Activated gamma-delta T cell treated with anti-CD3 and anti-CD28 coated beads, Interleukin-2, amount 50 U/mL, for 16 hours (primary cell): Measurements from ENCODE around the gene KLF3.
"Not testable (repeated sequence)": the region's sequence is repeated elsewhere in the genome, so short reads cannot be mapped to it uniquely, and the experiment has no call there.

Experiments used
- DNase-seq: peaks from one replicate; pipeline ENCODE4 v3.0.0-alpha.2; 2020; ENCODE audit warnings: low read depth

The KLF3 gene

GRCh38 chr4:38663801-38664705, at the start of gene KLF3:
Gene KLF3 (plus strand): TSS chr4:38664199. CDS start chr4:38680626, 16,427 bp downstream.
- DNase-seq = peak; percentile 79

- DNase-seq = no peak
These were observed 49.8 kb upstream of the KLF3 start for GRCh38 chr4:38614231-38614630.

DNA sequence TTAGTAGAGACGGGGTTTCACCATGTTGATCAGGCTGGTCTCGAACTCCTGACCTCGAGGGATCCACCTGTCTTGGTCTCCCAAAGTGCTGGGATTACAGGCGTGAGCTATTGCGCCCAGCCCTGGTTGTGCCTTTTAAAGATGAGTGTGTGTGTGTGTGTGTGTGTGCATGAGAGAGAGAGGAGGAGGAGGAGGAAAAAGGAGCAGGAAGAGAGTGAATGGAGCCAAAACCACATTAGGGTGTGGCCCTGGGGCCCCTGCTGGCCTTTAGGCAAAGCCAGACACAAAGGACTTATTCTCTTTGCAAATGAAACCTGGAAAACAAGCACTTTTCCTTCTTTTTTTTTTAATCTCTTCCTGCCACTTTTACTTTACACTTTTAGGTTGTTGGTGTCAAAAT, 48.2 kb upstream of the KLF3 start:
- DNase-seq = no peak

- DNase-seq = no peak
These were observed 45.5 kb upstream of the KLF3 start for GRCh38 chr4:38618505-38618904.

- DNase-seq = no peak
These were observed 44.7 kb upstream of the KLF3 start for GRCh38 chr4:38619316-38619715.

- no peak for DNase-seq
These were observed 43.9 kb upstream of the KLF3 start for GRCh38 chr4:38620065-38620464.

DNA sequence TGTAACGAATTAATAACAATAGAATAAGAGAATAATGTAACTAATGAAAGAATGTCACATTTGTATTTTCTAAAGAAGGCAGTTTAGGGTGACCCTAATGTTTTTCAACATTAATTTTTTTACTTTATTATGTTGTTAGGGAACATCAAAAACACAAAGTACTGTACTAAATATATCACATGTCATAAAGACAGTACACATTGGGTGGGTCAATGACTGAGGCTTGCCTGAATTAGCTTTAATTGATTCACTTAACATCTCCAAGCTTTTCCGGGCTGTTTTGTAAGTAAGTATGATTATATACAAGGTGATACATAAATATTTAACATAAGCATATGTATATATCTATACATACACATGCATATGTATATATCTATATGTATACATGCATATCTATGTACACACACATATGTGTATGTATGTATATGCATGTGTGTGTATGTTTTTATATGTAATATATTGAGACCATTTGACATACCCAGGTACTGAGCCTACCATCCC, 43.4 kb upstream of the KLF3 start:
- no peak for DNase-seq

- no peak for DNase-seq
These were observed 42.8 kb upstream of the KLF3 start for GRCh38 chr4:38621028-38621684.

- no peak for DNase-seq
These were observed 42.2 kb upstream of the KLF3 start for GRCh38 chr4:38621831-38622230.

DNA sequence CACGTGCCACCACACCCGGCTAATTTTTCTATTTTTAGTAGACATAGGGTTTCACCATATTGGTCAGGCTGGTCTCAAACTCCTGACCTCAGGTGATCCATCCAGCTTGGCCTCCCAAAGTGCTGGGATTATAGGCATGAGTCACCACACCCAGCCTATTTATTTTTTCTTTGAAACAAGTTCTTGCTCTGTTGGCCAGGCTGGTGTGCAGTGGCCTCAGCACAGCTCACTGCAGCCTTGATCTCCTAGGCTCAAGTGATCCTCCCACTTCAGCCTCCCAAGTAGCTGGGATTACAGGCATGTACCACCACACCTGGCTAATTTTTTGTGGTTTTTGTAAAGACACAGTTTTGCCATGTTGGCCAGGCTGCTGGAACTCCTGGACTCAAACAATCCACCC, 41.7 kb upstream of the KLF3 start:
- not testable (repeated sequence) for DNase-seq

DNA sequence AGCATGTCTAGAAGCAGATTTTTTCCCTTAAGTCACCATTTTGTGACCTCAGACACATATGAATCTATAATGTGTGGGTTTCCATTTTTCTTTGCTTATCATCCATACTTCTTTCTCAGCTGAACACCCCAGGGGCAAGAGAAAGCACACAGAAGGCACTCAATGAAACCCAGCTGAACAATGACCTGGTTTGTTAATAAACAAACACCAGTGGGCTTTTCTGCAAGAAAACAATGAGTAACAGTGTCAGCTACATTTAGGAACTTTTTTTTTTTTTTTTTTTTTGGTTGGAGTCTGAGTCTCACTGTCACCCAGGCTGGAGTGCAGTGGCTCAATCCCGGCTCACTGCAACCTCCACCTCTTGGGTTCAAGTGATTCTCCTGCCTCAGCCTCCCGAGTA, 40.7 kb upstream of the KLF3 start:
- DNase-seq = no peak

DNA sequence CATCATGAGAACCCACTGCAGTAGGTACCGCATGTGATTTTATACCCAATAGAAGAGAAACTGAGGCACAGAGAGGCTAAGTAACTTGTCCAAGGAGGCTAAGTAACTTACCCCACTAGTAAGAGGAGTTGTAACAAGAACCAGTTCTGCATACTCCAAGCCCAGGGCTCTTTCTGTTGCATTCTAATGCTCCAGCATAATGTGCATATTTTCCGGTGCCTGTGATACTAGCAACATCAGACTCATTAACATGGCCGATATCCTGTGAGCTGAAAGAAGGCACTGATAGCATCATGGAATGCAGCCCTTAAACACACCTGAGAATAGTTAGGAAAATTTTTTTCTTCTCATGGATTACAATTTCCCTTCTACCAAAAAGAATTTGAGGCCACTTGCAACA, 39.7 kb upstream of the KLF3 start:
- DNase-seq = no peak

DNA sequence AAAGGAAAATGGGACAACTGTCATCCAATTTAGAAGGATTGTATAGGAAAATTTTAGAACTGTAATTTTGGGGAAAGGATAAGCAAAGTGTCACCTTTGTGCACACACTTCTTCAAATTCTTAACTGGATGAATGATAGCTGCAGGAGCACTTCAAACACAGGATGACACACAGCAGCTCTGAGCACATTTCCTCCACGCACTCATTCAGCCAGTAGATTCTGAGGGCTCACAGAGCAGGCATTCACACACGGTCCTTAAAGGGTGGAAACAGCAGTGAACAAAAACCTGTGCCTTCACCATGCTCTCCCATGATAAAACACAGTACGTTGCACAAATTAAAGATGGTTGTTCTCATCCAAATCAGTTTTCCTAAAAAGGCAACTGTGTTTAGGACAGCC, 38.5 kb upstream of the KLF3 start:
- DNase-seq = no peak

DNA sequence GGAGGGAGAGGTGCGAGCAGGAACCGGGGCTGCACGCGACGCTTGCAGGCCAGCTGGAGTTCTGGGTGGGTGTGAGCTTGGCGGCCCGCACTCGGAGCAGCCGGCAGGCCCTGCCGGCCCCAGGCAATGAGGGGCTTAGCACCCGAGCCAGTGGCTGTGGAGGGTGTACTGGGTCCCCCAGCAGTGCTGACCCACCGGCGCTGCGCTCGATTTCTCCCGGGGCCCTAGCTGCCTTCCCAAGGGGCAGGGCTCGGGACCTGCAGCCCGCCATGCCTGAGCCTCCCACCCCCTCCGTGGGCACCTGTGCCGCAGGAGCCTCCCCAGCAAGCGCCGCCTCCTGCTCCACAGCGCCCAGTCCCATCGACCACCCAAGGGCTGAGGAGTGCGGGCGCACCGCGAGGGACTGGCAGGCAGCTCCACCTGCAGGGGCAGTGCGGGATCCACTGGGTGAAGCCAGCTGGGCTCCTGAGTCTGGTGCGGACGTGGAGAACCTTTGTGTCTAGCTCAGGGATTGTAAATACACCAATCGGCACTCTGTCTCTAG, 37.0 kb upstream of the KLF3 start:
- not testable (repeated sequence) for DNase-seq

- no peak for DNase-seq
These were observed 33.5 kb upstream of the KLF3 start for GRCh38 chr4:38630519-38630918.

DNA sequence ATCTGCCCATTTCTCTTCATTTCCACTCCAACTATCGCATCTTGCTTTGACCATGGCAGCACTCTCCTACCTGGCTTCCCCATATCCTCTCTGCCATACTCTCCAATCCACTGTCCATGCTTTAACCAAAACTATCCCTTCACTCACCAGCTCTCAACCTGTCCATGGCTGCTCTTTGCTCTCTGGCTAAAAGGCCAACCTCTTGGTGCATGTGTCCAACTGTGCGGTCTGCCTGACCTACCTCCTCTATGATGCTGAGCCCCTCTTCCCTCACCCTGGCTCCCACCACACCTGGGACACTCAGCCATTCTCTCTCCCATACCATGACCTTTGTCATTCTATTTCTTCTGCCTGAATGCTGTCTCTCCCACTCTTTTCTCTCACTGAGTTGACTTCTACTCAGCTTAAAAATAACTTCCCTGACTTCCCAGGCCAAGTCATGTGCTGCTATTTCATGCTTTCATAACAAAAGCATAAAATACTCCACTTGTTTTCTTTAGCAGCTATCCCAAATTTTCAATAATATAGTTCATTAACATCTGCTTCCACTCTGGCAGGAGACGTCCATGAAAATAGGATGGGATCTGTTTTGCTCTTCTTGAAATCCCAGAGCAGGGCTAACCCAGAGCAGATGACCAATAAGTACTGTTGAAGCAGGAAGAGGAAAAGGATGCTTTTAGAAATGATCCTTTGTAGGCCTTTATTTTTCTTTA, 29.8 kb upstream of the KLF3 start:
- no peak for DNase-seq

- DNase-seq = no peak
These were observed 24.8 kb upstream of the KLF3 start for GRCh38 chr4:38639242-38639641.

- DNase-seq = no peak
These were observed 22.2 kb upstream of the KLF3 start for GRCh38 chr4:38641811-38642210.

- no peak for DNase-seq
These were observed 19.8 kb upstream of the KLF3 start for GRCh38 chr4:38644201-38644600.

DNA sequence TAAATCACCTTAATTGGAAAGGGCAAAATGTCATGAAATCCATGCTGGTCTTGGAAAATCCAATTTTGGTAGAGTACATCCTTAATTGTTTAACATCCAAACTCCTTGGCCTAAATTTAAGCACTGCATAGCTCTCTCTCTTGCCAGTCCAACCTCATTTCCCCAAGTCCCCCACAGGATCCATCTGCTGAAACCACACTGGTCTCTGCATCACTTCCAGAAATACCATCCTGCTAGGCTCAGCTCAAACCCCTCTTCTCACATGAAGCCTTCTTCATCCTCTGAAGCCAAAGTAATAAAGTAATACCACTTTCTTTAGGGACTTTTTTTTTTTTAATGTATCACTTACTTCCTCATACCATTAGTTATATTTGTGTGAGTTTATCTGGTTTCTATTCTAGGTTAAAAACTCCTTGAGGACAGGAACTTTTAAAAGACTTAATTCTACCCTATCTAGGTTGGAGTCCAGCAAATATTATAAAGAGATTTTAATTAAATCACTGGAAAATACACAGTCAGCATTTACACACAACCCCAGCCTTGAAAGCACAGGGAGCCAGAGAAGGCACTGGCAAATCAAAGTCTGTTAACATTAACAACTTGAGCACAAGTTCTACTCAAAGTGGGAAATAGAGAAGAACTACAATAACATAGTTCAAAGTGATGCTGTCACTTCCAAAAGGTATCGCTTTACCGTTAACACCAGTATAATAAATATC, 16.7 kb upstream of the KLF3 start:
- no peak for DNase-seq

- no peak for DNase-seq
These were observed 13.9 kb upstream of the KLF3 start for GRCh38 chr4:38650133-38650532.

- DNase-seq = no peak
These were observed 9.7 kb upstream of the KLF3 start for GRCh38 chr4:38654273-38654672.
